Neuronal stem cell (in vitro differentiated cells): ENCODE data around the gene GDPD2. TPM values are rescaled to one million over a fixed set of nuclear protein-coding genes. Genes with fewer than 3 reads are reported as not detected.
"Not testable (repeated sequence)": the region's sequence is repeated elsewhere in the genome, so short reads cannot be mapped to it uniquely, and the experiment has no call there.

Experiments used
- DNase-seq: peaks from one replicate; pipeline ENCODE4 v3.0.0-alpha.2; 2013; ENCODE audit warnings: low spot score
- H2AFZ ChIP-seq: one replicate; pipeline ENCODE4 v1.6.1; 2013; ENCODE audit warnings: mild to moderate bottlenecking, low read length, inconsistent platforms
- H2AK5ac ChIP-seq: 2 replicates; pipeline ENCODE4 v1.6.1; 2013; ENCODE audit warnings: low read depth, mild to moderate bottlenecking, inconsistent platforms, low read length, moderate library complexity, mixed read lengths
- H2BK120ac ChIP-seq: 2 replicates; pipeline ENCODE4 v1.6.1; 2013; ENCODE audit warnings: low read depth, mild to moderate bottlenecking, inconsistent platforms, low read length, moderate library complexity, mixed read lengths
- H2BK12ac ChIP-seq: one replicate; pipeline ENCODE4 v1.6.1; 2013; ENCODE audit warnings: low read length, inconsistent platforms
- H2BK15ac ChIP-seq: 2 replicates; pipeline ENCODE4 v1.6.1; 2013; ENCODE audit warnings: mild to moderate bottlenecking, low read length, inconsistent platforms, mixed read lengths
- H2BK5ac ChIP-seq: one replicate; pipeline ENCODE4 v1.6.1; 2013; ENCODE audit warnings: inconsistent platforms, mild to moderate bottlenecking, low read length, moderate library complexity
- H3K14ac ChIP-seq: one replicate; pipeline ENCODE4 v1.6.1; 2013; ENCODE audit warnings: low read length, inconsistent platforms
- H3K18ac ChIP-seq: 2 replicates; pipeline ENCODE4 v1.6.1; 2013; ENCODE audit warnings: low read length, inconsistent platforms
- H3K23ac ChIP-seq: 2 replicates; pipeline ENCODE4 v1.6.1; 2013; ENCODE audit warnings: low read depth, mild to moderate bottlenecking, mixed read lengths, low read length, inconsistent platforms; ENCODE audit not compliant: poor library complexity
- H3K27ac ChIP-seq: replicated peaks from 3 replicates; pipeline ENCODE4 v1.5.1; 2013; ENCODE audit warnings: low read length, inconsistent platforms
- H3K27me3 ChIP-seq, 3 experiments: 2 replicates each; pipeline ENCODE4 v1.6.1; 2013; ENCODE audit warnings: low read length in 3 of 3, mild to moderate bottlenecking in 2 of 3, inconsistent platforms in 1 of 3, low read depth in 1 of 3, mixed read lengths in 1 of 3, moderate library complexity in 1 of 3; ENCODE audit not compliant: control insufficient read depth in 3 of 3, insufficient read depth in 3 of 3
- H3K36me3 ChIP-seq, 2 donors: replicated peaks in 1 of 2; 2 replicates each; pipeline ENCODE4 v1.6.1; 2013; ENCODE audit warnings: low read length in 2 of 2; ENCODE audit not compliant: control insufficient read depth in 2 of 2, insufficient read depth in 2 of 2
- H3K4ac ChIP-seq: 2 replicates; pipeline ENCODE4 v1.6.1; 2013; ENCODE audit warnings: inconsistent platforms, mild to moderate bottlenecking, low read length, moderate library complexity
- H3K4me1 ChIP-seq, 2 donors: 1 replicate in 1 of 2; 2 replicates in 1 of 2; pipeline ENCODE4 v1.6.1; 2013; ENCODE audit warnings: low read length in 2 of 2, low read depth in 1 of 2; ENCODE audit not compliant: control insufficient read depth in 2 of 2, insufficient read depth in 1 of 2
- H3K4me2 ChIP-seq: one replicate; pipeline ENCODE4 v1.6.1; 2013; ENCODE audit warnings: mild to moderate bottlenecking, low read length, inconsistent platforms; ENCODE audit not compliant: insufficient read depth, poor library complexity, severe bottlenecking
- H3K4me3 ChIP-seq, 2 donors: 2 replicates each; pipeline ENCODE4 v1.5.1; 2013; ENCODE audit warnings: low read length in 2 of 2, mild to moderate bottlenecking in 2 of 2, inconsistent platforms in 1 of 2, moderate library complexity in 1 of 2
- H3K79me1 ChIP-seq: one replicate; pipeline ENCODE4 v1.6.1; 2013; ENCODE audit warnings: low read depth, mild to moderate bottlenecking, inconsistent platforms, low read length, moderate library complexity
- H3K9ac ChIP-seq: one replicate; pipeline ENCODE4 v1.6.1; 2013; ENCODE audit warnings: mild to moderate bottlenecking, low read depth, low read length, inconsistent platforms; ENCODE audit not compliant: poor library complexity
- H3K9me3 ChIP-seq, 2 donors: replicated peaks in 1 of 2; 2 replicates each; pipeline versions ENCODE3 to v1.6.1; 2013; ENCODE audit warnings: low read length in 2 of 2, mild to moderate bottlenecking in 2 of 2, inconsistent platforms in 1 of 2, low read depth in 1 of 2, mixed read lengths in 1 of 2, moderate library complexity in 1 of 2; ENCODE audit not compliant: control insufficient read depth in 2 of 2, insufficient read depth in 1 of 2
- H4K8ac ChIP-seq: one replicate; pipeline ENCODE4 v1.6.1; 2013; ENCODE audit warnings: low read depth, mild to moderate bottlenecking, inconsistent platforms, low read length, moderate library complexity
- H4K91ac ChIP-seq: one replicate; pipeline ENCODE4 v1.6.1; 2013; ENCODE audit warnings: low read length, low read depth, mild to moderate bottlenecking, inconsistent platforms; ENCODE audit not compliant: poor library complexity
- WGBS, 2 donors: extraction: QIAGEN DNeasy Blood & Tissue Kit; methylation state at CpG; one replicate each; pipeline ENCODE4 v1.1.7; 2013; ENCODE audit warnings: missing lambda C conversion rate in 2 of 2, mixed read lengths in 1 of 2; ENCODE audit not compliant: insufficient read length in 2 of 2, insufficient replicate concordance in 1 of 2; ENCODE audit errors: extremely low coverage in 2 of 2; 5-methylcytosine and 5-hydroxymethylcytosine counted together
- polyA plus RNA-seq, 2 experiments: library from polyadenylated mRNA; stranded (reverse); fragments of 200-250 nt; gene quantifications; one replicate each; pipeline ENCODE4 v1.2.3, GENCODE V29; 2013

GDPD2 gene
- 3.0 TPM for polyA plus RNA-seq (2013, experiment 1 of 2)
- 3.1 TPM for polyA plus RNA-seq (2013, experiment 2 of 2)

GRCh38 chrX:70422851-70423341 lies at the start of gene GDPD2:
Gene GDPD2 (plus strand): TSS chrX:70423314. CDS start chrX:70424985, 1,671 bp downstream.
- Histone ChIP-seq H4K8ac (no peak within 1 kb of the TSS), H2BK5ac (no peak within 1 kb of the TSS), H4K91ac (no peak within 1 kb of the TSS), H3K4me2 (peak within 1 kb of the TSS; percentile 54), H3K27ac (peak within 1 kb of the TSS; percentile 54), H3K14ac (no peak within 1 kb of the TSS), H3K9ac (no peak within 1 kb of the TSS), H2BK15ac (no peak within 1 kb of the TSS), H3K23ac (no peak within 1 kb of the TSS), H3K4ac (peak within 1 kb of the TSS; percentile 53), H3K27me3 (peaks cover 0 to 2% (median 0%) of the 10 kb centered on the region in 3 experiments), H3K4me1 (peaks cover 26 to 27% of the 10 kb centered on the region in 2 donors), H2BK12ac (no peak within 1 kb of the TSS), H3K79me1 (no peaks in the 10 kb centered on the region), H2AFZ (peak within 1 kb of the TSS; percentile 76), H3K36me3 (peaks cover 5 to 41% of the 10 kb centered on the region in 2 donors), H3K9me3 (no peaks in the 10 kb centered on the region), H3K18ac (peak within 1 kb of the TSS; percentile 70), H2BK120ac (no peak within 1 kb of the TSS), H2AK5ac (peak within 1 kb of the TSS; percentile 75), H3K4me3 (peak within 1 kb of the TSS; percentile 47 to 73)
- DNase-seq = peak; percentile 73
- no CpG with 5 or more reads among the region's 11 CpGs for WGBS, 2 donors

GRCh38 chrX:70386235-70386634 lies 36.9 kb upstream of the GDPD2 start:
- Histone ChIP-seq H2BK5ac (no peak overlapping the region), H3K14ac (no peak overlapping the region), H3K79me1 (no peaks in the 10 kb centered on the region), H3K4me1 (no peaks in the 10 kb centered on the region), H3K4me2 (no peak overlapping the region), H2BK15ac (no peak overlapping the region), H2BK12ac (no peak overlapping the region), H3K9me3 (no peaks in the 10 kb centered on the region), H3K23ac (no peak overlapping the region), H3K18ac (no peak overlapping the region), H3K36me3 (peaks cover 0 to 83% of the 10 kb centered on the region in 2 donors), H4K8ac (no peak overlapping the region), H2BK120ac (no peak overlapping the region), H4K91ac (no peak overlapping the region), H3K27me3 (no peaks in the 10 kb centered on the region), H2AFZ (no peak overlapping the region), H3K9ac (no peak overlapping the region), H3K4ac (no peak overlapping the region), H3K27ac (no peak overlapping the region), H2AK5ac (no peak overlapping the region), H3K4me3 (no peak overlapping the region)
- DNase-seq = no peak
- no CpG with 5 or more reads among the region's 2 CpGs for WGBS, 2 donors

DNA sequence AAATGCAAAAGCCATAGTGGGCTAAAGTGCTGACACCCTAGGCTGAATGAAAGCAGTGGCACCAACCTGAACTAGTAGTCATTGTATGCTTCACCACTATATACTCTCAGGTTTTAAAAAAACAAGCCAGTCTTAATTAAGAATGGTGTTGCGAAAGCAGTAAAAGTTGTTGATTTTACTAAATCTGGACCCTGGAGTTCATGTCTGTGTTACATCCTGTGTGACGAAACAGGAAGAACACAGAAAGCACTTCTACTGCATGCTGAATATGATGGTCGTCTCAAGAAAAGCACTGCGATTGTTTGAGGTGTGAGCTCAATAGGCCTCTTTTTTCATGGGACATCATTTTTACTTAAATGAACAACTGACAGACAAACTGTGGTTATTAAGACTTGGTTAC lies 24.2 kb upstream of the GDPD2 start:
- no peak overlapping the region for H3K18ac ChIP-seq
- H4K91ac ChIP-seq = no peak overlapping the region
- H2BK120ac ChIP-seq = no peak overlapping the region
- no peak overlapping the region for H2BK15ac ChIP-seq
- H3K9ac ChIP-seq = no peak overlapping the region
- H3K4me2 ChIP-seq = no peak overlapping the region
- no peaks in the 10 kb centered on the region for H3K27me3 ChIP-seq
- no CpG with 5 or more reads among the region's 4 CpGs for WGBS, 2 donors
- H3K23ac ChIP-seq = no peak overlapping the region
- H2BK5ac ChIP-seq = no peak overlapping the region
- peaks cover 0 to 5% of the 10 kb centered on the region in 2 donors for H3K9me3 ChIP-seq
- no peak overlapping the region for H2AK5ac ChIP-seq
- no peak overlapping the region for H3K14ac ChIP-seq
- no peaks in the 10 kb centered on the region for H3K79me1 ChIP-seq
- H3K36me3 ChIP-seq = peaks cover 4 to 68% of the 10 kb centered on the region in 2 donors
- no peaks in the 10 kb centered on the region for H3K4me1 ChIP-seq
- no peak for DNase-seq
- no peak overlapping the region for H4K8ac ChIP-seq
- H2BK12ac ChIP-seq = no peak overlapping the region
- no peak overlapping the region for H3K4me3 ChIP-seq
- H3K27ac ChIP-seq = no peak overlapping the region
- H2AFZ ChIP-seq = no peak overlapping the region
- H3K4ac ChIP-seq = no peak overlapping the region

DNA sequence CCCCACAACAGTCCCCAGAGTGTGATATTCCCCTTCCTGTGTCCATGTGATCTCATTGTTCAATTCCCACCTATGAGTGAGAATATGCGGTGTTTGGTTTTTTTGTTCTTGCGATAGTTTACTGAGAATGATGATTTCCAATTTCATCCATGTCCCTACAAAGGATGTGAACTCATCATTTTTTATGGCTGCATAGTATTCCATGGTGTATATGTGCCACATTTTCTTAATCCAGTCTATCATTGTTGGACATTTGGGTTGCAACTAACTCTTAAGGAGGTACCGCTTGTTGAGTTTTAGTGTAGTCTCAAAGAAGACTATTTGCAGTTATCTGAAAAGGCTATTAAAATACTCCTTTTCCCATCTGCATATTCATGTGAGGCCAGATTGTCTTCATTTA lies 22.9 kb upstream of the GDPD2 start:
- H4K8ac ChIP-seq, DNase-seq, H3K27ac ChIP-seq, H3K4me2 ChIP-seq, H3K4ac ChIP-seq, H3K23ac ChIP-seq, H3K4me3 ChIP-seq, H3K79me1 ChIP-seq, H3K4me1 ChIP-seq, H2AK5ac ChIP-seq, H4K91ac ChIP-seq, H3K9ac ChIP-seq, H2BK120ac ChIP-seq, H2BK15ac ChIP-seq, H3K27me3 ChIP-seq, H2AFZ ChIP-seq, H3K18ac ChIP-seq, H3K9me3 ChIP-seq, H3K14ac ChIP-seq, H2BK5ac ChIP-seq, H2BK12ac ChIP-seq: not testable (repeated sequence)
- peaks cover 6 to 75% of the 10 kb centered on the region in 2 donors for H3K36me3 ChIP-seq
- WGBS, 2 donors = no CpG with 5 or more reads among the region's 3 CpGs
